DMS153 (cell line): ENCODE data around the gene YJU2.
"Not testable (repeated sequence)": the region's sequence is repeated elsewhere in the genome, so short reads cannot be mapped to it uniquely, and the experiment has no call there.

Source experiments
- DNase-seq: peaks from one replicate; lab custom pipeline; 2025; lab: John Stamatoyannopoulos, UW

The YJU2 gene

DNA sequence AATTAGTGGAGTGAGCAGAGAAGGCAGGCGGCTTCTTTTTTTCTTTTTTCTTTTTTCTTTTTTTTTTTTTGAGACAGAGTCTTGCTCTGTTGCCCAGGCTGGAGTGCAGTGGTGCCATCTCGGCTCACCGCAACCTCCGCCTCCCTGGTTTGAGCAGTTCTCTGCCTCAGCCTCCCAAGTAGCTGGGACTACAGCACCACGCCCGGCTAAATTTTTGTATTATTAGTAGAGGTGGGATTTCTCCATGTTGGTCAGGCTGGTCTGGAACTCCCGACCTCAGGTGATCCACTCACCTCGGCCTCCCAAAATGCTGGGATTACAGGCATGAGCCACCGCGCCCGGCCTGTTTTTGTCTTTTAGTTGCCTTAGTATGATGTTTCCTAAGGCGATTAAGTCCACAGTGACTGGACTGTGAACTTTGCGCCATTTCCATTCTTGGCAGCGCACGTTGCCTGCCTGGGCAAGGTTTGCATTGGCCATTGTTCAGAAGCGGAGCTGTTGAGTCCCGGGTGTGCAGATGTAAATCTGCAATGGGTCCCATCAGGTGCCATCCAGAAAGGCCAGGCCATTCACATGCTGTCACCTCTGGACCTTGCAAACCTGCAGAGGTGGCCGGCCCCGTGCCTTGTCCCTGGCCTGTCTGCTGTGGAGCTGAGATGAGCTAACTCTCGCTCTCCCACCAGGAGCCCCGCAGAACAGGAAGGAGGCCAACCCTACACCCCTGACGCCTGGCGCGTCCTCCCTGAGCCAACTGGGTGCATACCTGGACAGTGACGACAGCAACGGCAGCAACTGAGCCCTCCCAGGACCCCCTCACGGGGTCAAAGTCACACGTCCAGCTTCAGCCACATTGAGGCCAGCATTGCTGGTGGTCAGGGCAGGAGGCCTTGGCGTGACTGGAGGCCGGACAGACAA lies 21.3 kb downstream of the YJU2 start:
- DNase-seq = no peak

DNA sequence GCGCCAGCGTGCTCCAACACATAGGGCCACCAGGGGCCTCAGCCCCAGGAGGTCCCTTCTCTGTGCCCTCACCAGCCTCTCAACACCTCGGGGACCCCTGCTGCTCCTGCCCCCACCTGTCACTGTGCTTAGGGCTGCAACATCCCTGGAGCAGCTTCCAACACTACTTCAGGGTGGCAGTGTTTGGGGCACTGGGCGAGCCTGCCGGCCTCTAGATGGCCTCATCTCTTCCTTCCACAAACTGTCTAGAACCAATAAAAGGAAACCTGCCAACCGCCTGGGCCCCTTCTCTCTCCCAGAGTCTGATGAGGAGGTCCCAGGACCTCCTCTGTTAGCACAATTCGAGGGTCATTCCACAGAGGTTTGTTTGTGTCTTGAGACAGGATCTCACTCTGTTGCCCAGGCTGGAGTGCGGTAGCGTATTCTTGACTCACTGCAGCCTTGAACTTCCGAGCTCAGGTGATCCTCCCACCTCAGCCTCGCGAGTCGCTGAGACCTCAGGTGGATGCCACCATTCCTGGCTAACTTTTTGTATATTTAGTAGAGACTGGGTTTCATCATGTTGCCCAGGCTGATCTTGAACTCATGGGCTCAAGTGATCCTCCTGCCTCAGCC lies 22.0 kb downstream of the YJU2 start:
- no peak for DNase-seq

DNA sequence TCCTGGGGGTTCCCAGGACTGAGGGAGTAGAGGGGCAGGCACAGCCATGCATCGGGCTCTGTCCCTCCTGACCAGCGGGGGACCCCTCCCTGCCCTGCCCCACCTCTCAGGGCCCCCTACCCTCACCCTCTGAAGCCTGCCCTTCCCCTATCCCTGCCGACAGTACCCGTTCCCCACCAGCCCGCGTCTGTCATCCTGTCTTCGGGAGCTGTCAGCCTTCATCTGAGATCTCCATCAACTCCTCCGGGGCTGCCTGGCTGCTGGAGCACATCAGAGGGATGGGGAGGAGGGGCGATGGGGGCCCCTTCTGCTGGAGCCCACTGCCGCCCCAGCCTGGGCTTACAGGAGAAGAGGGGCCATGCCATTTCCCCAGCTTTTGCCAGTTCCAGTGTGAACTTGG lies 26.0 kb downstream of the YJU2 start:
- DNase-seq = no peak

DNA sequence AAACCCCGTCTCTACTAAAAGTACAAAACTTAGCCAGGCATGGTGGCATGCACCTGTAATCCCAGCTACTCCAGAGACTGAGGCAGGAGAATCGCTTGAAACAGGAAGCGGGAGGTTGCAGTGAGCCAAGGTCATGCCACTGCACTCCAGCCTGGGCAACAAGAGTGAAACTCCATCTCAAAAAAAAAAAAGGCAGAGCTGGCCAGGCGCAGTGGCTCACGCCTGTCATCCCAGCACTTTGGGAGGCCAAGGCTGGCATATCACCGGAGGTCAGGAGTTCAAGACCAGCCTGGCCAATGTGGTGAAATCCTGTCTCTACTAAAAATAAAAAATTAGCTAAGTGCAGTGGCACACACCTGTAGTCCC lies 27.4 kb downstream of the YJU2 start:
- DNase-seq = not testable (repeated sequence)

DNA sequence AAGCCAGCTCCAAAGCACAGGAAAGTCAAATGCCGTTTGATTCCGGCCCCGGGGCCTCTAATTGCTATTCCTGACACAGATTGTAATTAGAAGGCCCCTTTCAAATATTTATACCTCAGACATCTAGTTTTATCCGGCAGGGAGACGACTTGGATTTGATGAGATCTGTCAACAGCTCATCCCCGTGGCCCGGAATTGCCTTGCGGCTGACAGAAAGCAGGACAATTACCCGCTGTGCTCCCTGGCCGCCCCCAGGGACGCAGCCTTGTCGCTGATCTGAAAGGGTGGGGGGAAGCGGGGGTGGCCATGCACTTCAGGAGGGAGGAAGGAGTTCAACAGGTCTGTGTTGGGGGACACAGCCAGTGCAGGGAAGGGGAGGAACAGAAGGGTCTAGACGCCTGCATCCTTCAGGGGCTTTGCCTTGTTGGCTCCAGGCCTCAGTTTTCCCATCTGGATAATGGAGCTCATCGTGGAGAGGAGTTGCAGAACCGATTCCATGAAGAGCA lies 30.4 kb downstream of the YJU2 start:
- DNase-seq = no peak

DNA sequence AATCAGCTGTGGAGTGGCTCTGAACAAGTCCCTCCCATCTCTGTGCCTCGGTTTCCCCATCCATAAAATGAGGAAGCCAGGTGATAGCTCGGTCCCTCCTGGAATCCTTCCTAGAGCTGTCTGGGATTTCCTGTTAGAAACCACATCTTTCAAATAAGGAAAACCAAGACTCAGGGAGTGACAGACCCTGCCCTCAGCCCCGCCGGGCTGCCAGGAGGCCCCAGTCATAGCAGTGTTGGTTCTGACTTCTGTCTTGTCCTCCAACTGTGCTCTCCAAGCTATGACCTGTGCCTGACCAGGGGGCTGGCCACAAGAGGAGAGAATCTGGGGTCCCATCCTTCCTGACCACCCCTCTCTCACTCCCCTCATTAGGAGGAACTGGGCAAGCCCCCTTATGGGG lies 31.1 kb downstream of the YJU2 start:
- DNase-seq = no peak

DNA sequence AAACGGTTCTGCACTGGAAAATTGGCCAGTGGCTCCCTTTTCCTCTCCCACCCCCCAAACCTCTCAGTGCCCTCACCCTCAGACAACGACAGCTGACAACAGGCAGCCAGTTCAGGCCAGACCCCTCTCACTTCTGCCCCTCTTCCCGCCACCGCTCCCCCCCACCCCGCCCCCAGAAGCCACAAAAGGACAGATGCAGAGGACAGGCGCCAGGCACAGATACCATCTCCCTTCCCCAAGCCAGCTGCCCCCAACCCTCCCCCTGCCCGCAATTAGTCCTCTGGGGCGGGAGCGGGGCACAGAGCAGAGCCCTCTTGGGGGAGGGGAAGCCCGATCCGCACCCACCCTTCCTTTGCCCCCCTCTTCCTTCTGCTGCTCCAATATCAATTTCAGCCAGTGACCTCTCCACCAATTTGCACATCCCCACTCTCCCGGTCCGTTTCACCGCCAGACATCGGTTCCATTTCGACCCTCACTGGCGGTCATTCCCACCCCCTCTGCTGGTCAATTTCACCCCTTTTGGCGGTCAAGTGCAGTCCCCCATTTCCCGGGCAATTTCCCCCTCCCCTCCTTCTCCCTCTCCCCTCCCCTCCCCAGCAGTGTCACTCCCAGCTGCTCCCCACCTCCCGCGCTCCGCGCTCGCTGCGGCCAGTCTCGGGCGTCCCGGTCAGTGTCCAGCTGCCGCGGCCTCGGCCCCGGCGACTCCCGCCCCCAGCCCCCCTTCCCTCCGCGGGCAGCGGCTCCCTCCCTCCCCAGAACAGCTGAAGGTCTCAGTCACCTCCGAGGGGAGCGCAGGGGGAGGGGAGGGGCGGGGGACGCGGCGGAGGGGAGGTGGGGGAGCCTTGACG lies 31.8 kb downstream of the YJU2 start, which contains the start of gene SHD:
SHD (plus strand) TSS at position 848 of the 848 bp plus-strand sequence. CDS start 798 bp downstream, outside the sequence.
- DNase-seq = no peak

DNA sequence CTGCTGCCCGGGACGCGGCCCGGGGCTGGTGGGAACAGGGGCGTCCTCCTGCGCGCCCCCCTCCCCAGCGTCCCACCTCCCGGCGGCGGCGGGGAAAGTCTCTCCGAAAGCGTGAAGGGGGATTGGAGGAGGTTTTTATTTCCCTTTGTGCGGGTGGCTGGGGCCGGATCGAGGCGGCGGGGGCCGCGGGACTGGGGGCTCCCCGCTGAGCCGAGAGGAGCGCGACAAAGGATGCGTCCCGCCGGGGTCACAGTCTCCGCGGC lies 32.3 kb downstream of the YJU2 start:
- no peak for DNase-seq

DNA sequence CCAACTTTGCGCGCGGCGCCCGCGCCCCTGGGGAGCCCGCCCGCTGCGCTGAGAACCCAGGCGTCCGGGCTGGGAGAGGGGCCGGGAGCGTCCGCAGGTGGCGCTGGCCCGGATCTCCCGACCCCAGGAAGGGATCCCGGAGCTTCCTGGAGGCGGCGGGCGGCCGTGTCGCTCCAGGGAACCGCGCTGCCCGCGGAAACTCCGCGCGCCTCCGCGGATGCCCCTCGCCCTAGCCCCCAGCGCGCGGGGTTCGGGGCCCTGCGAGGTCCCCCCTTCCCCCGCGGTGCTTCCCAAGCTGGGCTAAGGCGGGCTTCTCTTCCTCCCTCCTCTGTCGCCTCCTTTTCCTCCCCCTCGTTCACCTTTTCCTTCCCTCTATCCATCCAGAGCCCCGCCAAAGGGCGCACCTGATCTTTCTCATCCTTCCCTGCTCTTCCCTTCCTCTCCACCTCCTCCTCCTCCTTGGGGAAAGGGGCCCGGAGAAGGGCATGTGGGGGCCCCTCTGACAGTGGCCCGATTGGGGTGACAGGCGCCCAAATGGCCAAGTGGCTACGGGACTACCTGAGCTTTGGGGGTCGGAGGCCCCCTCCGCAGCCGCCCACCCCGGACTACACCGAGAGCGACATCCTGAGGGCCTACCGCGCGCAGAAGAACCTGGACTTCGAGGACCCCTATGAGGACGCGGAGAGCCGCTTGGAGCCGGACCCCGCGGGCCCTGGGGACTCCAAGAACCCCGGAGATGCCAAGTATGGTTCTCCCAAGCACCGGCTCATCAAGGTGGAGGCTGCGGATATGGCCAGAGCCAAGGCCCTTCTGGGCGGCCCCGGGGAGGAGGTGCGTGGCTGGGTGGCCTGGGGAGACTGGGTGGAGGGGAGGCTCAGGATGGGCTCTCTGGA lies 32.9 kb downstream of the YJU2 start:
- DNase-seq = no peak

DNA sequence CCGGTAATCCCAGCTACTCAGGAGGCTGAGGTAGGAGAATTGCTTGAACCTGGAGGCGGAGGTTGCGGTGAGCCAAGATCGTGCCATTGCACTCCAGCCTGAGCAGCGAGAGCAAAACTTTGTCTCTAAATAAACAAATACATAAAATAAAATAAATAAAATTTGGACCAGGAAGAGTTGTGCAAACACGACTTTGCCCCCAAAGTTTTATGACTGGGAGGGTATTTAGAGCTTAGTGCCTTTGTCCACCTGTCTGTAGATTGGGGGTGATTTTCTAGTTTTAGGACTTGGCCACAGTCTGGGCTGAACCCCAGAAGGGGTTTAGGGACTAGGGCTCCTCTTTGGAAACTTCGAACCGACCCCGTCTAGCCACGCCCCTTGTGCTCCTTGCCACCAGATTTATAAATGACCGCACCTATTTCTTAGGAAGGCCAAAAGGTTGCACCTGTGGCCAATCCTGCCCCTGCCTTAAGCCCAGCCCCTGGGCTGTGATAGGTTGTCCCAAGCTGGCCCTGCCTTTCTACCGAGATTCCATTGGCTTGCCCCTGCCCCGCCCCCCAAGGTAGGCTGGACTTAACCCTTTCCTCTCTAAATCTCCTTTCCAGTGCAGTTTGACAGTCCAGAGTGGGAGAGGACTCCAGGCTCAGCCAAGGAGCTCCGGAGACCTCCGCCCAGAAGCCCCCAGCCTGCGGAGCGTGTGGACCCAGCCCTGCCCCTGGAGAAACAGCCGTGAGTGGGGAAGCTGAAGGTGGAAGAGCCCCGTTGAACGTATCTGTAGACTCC lies 37.5 kb downstream of the YJU2 start:
- peak; percentile 8 for DNase-seq

DNA sequence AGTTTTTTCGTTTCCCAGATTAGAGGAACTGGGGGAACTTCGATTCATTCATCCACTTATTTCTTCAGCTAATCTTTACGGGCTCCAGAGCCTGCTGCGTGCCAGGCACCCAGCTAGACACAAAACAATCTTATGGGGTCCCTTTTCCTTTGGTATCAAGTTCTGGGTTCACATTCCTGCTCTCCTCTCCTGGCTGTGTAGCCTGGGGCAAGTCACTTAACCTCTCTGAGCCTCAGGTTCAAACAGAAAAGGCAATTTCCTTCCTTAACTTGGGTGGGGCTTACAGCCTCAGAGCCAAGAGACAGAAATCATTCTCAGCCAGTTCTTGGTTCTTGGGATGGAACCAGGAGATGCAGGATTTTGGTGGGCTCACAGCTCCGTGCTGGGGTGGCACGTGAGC lies 38.1 kb downstream of the YJU2 start:
- DNase-seq = no peak

DNA sequence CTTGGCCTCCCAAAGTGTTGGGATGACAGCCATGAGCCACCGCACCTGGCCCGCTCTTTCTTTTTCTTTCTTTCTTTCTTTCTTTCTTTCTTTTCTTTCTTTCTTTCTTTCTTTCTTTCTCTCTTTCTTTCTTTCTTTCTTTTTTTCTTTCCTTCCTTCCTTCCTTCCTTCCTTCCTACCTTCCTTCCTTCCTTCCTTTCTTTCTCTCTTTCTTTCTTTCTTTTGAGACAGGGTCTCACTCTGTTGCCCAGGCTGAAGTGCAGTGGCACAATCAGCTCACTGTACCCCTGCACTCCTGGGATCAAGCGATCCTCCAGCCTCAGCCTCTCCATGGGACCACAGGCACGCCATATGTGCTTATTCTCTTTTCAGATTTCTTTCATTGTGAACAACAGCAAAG lies 39.3 kb downstream of the YJU2 start:
- DNase-seq = not testable (repeated sequence)

DNA sequence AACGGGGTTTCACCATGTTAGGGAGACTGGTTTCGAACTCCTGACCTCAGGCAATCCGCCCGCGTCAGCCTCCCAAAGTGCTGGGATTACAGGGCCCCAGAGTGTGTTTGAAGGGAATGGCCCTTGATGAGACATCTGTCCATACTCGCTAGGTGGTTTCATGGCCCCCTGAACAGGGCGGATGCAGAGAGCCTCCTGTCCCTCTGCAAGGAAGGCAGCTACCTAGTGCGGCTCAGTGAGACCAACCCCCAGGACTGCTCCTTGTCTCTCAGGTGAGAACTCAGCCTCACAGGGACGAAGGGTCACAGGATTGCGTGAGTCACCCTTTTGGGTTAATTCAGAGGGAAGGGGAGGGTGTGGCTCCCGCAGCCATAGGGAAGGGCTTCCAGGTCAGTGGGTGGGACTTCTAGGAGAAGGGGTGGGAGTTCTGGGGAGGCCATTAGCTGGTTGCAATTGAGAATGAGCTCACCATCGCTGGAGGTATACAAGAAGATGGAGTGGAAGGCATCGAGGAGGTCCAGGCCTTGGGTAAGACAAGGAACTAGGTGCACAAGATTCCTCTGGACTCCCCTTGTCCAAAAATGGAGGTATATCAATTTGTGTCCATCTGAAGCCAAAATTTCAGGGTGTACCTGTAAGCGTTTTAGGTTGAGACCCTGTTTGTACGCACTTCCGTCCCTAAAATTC lies 41.4 kb downstream of the YJU2 start:
- DNase-seq = no peak

DNA sequence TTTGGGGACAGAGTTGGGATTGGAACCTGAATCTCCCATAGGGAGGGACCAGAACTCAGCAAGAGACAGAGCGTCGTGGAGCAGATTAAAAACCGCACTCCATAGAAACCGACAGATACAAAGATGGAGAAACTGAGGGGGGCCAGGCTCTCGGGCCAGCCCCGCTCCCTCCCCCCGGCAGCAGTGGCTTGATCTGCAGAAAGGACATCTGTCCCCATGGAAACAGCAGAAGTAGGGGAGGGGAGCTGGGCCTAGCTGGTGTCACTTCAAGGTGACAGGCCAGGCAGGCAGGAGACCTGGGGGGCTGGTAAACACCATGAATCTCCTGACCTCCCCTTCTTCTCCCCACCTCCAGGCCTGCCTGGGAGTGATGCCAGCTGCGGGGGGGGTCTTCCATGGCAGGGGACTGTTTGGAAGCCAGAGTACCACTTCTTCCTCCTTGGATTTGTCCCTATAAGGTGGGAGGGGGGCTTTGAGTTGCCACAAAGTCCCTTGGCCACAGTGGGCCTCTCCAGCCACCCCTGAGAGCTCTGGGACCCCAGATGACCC lies 44.4 kb downstream of the YJU2 start:
- no peak for DNase-seq

DNA sequence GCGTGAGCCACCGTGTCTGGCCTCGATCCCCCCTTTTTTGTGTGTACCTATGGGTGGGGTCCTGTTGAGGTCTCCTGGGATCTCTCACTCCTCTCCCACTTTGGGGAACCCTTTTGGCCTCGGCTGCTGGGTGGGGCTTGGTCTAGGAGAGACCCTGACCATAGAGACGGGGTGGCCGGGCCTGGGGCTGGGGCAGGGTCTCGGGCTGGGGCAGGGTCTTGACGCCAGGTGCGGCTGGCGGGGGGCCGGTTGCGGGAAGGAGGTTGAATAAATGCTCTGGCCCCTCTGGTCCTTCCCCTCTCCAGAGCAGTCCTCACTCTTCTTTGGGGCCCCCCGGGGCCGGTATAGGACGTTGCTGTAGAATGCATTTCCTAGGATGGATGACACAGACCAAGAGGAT lies 45.6 kb downstream of the YJU2 start:
- DNase-seq = no peak

DNA sequence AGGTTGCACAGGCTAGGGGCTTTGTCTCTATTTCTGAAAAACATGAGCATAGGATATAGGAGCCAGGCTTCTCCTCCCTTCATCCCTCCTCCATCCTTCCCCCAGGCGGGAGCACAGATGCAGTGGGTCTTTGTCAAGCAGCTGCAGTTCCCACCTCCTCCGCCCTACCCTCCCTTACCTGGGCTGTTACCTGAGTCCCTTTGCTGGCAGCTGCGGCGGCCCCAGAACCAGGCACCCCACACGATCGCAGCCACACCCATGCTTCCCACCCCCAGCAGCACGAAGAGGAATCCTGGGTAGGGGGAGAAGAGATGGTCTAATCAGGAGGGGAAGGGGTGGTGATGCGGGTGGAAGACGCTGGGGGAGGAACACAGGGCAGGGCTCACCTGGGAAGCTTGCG lies 47.5 kb downstream of the YJU2 start:
- no peak for DNase-seq

DNA sequence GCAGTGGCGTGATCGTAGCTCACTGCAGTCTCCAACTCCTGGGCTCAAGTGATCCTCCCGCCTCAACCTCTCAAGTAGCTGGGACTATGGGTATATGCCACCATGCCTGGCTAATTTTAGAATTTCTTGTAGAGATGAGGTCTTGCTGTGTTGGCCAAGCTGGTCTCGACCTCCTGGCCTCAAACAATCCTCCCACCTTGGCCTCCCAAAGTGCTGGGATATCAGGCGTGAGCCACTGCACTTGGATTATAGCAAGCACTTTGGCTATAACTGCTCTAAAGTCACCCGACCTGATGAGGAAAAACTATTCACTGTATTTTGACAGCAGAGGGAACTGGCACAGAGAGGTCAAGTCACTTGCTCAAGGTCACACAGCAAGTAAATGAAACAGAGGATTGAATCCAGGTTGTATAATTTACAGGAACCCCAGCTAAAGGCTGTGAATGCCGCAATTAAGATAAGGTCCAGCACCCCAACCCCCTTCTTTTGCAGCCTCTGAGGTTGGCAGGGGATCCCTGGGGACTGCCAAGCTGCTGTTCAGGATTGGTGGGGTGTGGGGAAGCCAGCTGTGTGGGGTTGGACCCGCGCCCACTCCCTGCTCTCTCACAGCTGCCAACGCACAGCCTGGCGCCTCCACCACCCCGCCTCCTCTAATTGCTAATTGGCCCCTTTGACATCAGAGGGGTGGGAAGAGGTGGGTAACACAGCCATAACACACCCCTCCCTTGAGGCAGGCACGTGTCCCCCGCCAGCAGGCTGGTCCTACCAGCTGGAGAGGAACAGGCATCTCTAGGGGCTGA lies 49.3 kb downstream of the YJU2 start:
- DNase-seq = peak; percentile 9

DNA sequence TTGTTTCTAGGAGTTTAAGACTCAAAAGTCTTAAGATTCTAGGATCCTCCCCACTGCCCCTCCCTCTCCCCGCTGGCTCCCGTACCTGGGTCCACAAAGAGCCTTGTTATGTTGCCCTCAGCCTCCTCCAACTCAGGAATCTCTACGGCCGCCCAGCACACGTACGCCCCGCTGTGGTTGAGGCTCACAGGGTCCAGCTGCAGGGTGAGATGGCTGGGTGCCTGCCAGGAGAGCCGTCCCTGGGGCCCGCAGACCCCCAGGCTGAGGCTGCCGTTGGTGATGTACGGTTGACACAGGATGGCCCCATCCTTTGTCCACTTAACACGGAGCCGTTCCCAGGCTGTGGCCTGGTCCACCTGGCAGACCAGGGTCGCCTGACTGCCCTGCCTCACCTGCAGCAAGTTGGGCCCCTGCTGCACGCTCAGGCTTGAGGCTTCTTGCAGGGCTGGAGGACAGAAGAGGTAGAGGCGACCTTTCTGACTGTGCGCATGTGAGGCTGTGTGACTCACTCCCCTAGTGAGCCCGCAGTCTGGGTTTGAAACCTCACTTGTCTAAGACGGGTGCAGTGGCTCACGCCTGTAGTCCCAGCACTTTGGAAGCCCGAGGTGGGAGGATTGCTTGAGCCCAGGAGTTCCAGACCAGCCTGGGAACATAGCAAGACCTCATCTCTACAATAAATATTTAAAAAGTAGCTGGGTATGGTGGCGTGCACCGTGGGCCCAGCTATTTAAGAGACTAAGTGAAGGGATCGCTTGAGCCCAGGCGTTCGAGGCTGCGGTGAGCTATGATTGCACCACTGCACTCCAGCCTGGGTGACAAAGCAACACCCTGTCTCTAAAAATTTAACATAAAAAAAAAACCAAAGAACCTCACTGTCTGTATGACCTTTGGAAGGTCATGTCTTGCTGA lies 51.3 kb downstream of the YJU2 start:
- no peak for DNase-seq
